SHP77 treated with DMSO at 0.1 percent for 48 hours (cell line): ENCODE data around the gene MORF4L1.
"Not testable (repeated sequence)": the region's sequence is repeated elsewhere in the genome, so short reads cannot be mapped to it uniquely, and the experiment has no call there.

Experiments used
- DNase-seq: peaks from one replicate; lab custom pipeline; 2025; lab: John Stamatoyannopoulos, UW

Gene MORF4L1

DNA sequence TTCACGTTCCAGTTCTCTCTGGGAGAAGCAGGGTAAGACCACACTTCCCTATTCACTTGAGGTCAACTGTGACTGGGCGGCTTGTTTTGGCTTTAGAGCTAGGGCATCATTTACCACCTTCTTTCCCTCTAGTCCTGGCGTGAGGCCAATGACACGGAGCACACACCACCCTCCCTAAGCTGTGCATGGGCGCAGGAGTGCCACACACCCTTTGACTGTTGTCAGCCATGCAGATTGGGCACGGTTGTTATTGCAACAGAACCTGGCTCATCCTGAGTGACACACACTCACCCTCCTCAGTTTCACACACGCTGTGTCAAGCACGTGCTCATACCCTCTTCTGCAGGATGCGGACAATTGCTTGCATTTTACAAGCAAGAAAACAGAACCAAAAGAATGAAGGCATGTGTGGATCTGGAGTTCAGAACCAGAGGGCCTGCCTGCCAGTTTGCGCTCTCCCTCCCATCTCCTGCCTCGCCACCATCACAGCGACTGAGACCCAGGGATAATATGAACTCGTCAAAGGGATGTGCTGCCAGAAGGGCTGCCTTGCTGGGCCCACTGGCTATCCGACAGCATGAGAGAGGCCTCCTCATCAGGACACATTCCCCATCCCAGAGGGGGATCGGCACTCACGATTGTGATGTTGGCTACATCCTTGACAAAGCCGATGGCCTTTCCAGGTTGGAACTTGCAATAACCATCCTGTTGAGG is 54.5 kb downstream of the MORF4L1 start:
- no peak for DNase-seq

DNA sequence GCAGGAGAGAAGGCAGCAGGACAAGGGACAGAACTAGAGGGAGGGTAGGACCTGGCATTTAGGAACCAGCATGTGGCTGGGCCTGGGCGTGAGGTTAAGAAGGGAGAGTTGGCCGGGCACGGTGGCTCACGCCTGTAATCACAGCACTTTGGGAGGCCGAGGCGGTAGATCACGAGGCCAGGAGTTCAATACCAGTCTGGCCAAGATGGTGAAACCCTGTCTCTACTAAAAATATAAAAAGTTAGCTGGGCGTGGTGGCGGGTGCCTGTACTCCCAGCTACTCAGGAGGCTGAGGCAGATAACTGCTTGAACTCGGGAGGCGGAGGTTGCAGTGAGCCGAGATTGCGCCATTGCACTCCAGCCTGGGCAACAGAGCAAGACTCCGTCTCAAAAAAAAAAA is 55.5 kb downstream of the MORF4L1 start:
- DNase-seq, result not testable (repeated sequence)

DNA sequence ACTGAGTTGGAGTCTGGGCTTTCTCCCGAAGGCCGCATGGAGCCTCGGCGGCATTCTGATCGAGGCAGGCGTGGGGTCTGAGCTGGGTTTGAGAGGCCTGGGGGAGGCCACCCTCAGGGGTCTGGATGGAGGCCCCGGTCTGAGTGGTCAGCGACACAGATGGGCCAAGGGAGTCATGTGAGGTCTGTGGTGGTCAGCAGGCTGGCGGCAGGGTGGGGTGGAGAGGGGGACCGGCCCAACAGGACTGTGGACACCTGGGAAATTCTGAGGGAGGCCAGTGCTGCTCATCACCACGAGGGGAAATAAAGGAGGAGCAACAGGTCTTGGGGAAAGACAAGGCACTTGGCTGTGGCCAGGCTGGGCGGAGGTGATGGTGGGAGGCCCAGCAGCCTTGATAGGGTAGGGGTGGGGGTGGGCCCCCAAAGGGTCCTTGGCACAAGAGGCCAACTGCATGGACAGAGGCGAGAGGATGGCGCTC is 56.0 kb downstream of the MORF4L1 start:
- DNase-seq, result no peak

DNA sequence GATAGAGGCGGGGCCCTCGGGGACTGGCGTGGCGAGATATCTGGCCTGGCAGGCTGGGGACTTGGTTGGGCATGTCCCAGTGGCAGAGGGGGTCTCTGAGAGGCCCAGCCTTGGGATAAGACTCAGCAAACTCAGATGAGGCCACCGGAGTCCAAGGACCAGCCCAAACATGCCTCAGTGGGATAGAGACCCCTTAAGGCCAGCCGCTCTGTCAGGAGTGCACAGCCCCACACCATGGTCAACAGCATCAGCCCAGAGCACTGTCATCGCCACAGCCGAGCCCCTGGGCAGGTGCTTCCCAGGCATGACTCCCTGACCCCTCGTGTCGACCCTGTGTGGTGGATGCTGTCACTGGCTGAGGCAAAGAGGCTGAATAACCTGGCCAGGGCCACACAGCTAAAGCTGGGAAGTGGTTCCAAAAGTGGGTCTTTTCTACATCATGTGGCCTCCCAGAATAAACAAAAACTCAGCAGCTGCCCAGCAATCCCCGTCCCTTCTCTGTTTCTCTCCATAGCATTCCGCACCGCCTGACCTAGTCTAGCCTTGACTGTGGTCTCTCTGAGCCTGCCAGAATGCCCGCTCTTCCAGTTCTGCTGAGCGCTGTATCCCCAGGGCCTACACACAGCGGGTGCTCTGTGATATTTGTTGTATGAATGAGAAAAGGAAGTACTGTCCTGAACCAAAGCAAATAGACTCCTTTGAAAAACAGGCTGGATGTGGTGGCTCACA is 57.0 kb downstream of the MORF4L1 start:
- no peak for DNase-seq

DNA sequence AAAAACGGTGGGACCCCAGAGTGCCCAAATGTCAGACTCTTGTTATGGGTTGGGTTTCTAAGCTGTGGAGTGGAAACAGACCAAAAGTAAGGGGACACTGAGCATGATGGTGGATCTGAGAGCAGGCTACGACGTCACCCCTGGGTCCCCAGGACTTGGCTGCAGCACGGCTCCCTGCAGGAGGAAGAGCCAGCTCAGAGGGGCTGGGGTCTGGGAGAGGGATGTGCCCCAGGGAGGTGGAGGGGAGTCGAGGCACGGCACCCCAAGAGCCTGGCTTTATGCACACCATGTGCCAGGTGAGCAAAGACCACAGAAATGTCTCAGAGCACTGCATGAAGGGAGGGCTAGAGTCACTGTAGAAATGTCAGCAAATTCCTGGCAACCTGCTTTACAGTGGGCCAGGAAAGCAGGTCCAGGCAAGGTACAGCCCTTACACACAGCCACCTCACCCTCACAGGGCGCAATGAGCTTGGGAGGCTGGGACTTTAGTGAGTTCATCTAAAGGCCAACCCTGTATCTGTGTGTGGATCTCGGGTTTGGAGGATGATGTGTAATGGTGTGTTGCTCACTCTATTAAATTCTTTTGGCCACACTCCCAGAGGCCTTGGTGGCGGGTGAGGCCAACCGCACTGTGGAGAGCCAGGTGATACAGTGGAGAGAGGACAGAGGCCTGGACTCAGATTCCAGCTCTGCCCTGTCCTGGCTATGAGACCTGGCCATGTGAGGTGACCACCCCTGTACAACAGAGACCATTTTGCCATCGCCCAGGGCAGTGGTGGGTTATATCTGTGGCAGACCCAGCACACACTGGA is 58.1 kb downstream of the MORF4L1 start:
- DNase-seq, result no peak

DNA sequence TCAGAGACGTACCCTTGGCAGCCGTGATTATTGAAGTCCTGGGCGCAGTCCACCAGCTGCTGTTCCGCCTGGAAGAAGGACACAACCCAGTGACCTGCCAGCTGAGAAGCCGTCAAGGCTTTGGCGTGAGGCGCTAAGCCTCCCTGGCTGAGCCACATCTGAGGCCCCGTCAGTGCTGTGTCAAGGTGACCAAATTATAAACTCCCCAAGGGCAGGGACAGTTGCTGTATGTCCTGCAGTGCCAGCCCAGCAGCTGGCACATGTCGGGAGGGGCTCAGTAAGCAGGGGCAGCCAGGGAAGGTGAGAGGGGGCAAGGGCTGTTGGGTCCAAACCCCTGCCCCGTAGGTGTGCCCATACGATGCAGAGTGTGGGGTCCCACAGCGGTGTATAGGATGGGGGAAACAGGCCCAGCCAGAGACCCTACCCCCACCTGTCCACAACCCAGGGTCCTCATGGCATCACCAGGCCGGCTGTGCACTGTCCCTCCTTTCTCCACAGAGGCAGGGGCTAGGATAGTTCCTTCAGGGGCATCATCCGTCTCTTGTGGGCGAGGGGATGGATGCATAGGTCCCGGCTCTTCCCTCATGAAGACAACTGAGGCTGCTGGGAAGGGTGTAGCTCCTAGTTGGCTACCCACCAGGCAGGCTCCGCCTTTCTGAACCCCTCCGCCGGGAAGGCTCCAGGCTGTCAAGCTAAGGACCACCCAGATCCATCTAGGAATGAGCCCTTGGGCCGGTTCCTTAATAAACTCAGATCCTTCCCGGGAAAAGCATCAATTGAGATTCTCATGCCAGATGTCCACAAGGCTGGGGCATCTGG is 59.0 kb downstream of the MORF4L1 start:
- no peak for DNase-seq

DNA sequence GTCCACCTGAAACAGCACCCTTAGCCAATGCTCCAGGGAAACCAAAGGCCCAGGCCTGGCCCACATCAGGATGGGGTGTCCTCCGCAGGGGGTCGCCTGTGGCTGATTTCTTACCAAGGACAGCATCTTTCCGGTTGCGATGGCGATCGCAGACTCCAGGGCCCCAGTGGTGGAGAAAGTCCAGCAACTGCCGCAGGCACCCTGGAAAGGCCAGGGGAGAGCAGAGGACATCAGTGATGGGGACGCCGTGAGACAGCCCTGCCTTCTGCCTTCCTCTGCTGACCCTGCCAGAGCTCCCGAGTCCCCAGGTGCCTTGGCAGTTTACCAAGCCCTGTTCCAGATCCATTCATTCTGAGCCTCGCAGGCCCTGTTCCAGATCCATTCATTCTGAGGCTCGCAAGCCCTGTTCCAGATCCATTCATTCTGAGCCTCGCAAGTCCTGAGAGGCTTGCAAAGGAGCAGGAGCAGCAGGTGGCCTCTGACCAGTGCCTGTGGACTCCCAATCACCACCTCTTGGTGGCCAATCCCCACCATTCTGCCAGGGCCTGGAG is 59.6 kb downstream of the MORF4L1 start:
- no peak for DNase-seq

DNA sequence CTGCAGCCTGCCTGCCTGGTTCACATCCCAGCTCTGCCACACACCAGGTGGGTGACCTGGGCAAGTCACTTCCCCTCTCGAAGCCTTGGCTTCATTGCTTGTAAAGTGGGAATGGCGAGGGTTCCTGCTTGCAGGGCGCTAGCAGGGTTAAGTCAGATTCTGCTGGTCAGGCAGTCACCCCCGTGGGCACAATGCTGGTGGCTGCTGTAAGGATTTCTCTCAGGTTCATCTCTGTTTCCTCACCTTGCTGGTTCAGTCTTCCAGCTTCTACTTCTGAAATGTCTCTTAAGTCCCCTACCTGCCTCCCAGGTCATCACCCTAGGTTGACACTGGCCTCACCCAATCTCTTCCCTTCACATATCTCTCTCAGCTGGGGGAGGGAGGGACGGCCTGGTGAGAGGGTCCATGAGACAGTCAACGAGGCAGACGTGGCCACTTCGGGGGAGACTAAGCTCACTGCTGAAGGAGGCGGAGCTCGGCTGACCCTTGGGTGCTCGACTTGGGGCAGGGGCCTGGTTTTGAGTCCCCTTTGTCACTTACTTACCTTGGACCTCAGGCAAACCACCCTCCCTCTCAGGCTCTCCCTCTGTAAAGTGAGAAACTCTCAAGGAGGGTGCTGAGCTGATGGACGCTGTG is 60.6 kb downstream of the MORF4L1 start:
- DNase-seq, result no peak

DNA sequence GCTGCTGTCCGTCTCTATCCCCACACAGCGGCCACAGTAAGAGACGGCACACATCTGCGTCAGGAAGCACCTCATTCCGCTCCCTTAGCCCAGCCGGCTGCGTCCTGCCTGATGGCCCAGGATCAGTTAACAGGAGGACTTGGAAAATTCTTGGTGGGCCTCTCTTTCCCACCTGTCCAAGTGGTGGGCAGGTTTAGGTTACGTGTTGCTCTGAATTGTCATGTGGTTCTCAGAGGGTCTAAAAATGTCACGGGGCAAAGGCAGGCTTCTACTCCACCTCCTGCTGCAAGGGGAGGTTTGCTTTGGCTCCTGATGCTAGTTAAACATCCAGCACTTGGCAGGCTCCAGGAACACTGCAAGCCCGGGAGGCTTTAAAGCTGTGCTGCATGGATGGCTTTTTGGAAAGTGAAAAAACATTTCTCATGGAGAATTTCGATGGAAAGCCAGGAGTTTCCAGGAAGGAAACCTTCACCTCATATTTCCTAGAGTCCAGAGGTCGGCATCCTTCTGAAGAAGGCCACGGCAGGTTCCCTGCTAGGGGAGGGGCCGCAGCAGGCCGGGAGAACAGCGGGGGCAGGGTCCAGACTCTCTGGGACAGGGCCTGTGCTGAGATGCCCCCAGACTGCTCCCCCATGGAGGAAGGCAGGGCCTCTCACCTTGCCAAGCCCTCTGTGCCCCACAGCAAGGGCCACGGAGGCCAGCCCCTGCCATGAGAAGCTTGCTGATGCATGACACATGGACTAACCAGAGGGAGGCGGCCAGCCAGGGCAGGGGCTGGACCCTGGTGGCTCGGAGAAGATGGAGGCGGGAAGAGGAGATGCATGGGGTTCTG is 61.3 kb downstream of the MORF4L1 start:
- no peak for DNase-seq

DNA sequence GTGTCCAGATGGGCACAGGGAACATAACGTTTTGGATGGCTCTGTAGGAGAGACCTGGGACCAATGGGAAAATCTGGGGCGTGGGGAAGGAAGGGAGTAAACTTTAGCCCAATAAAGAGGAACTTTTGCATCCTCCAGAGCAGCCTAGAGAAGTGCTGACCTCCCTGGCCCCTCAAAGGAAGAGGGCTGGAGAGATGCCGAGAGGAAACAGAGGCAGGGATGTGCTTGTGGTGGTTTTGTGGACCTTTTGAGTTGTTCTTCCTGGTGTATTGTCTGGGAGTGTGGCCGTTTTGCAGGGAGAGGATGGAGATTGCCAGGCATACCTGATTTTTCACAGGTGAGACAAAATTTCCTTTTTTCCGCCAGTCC is 61.9 kb downstream of the MORF4L1 start:
- no peak for DNase-seq

DNA sequence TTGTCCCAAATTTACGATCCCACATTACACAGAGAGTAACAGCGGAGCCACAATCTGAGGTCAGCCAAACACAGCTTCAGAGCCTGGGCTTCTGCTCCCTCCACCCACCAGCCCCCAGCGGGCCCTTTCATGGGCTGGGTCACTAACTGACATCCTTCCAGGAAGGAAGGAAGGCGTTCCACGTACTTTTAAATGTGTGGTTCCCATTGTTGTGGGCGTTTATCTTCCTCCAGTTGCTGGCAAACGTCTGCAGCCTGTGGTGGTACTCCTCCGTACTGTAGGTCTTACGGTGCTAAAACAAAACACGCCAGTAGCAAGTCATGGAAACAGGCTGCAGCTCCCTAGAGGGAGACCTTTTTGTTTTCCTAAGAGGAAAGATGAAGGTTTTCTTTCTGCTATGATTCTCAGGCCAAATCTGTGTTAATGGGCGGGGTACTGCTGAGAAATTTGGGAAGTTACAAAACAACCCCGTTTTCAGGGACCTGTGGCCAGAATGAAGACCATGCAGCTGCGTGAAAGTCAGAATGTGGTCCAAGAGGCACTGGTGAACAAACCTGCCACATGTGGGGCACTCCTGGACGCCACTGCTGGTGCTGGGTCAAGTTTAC is 64.5 kb downstream of the MORF4L1 start:
- DNase-seq, result no peak

DNA sequence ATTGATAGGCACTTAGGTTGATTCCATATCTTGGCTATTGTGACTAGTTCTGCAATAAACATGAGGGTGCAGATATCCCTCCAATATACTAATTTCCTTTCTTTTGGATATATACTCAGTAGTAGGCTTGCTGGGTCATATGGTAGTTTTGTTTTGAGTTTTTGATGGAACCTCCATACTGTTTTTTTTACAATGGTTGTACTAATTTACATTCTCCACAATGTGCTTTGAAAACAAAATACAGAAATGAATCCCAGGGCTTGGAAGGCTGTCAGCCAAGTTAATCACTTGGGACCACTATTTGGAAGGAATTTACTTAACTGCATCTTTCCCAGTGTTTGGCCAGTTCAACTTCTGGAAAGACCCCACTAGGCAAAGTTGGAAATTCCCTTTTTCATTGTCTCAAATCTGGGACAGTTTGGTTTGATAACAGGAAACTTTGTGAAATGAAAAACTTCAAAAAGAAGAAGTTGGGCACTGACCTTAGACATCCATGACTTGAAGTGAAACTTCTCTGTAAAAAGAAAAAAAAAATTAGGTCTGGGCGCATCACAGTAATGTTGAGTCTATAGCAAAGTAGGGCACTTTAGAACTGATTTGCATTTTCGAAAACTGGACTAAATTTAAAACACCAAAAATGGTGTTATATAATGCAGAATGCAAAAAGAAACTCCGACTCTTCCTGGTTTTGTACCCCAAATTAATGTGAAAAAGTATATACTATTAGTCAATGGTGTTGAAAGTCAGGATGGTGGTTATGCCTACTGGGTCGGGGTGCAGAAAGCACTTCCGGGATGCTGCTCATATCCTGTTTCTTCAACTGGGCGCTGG is 66.2 kb downstream of the MORF4L1 start:
- DNase-seq, result no peak

DNA sequence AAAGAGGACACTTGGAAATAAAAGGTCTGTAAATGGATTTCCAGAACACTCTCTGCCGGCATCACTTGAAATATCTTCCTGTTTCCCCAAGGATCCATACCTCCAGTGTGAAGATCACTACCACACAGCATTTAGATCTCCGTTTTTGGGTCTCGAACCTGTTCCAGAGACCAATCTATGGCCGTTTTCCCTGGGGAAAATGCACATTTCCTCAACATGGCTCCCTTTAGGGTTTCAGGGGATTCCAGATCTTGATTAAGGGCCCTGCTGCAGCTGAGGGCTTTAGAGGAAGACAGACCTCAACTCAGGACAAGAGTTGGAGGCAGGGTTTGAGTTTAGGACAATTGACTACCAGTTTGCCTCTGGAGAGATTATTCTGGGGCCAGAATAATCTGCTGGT is 70.1 kb downstream of the MORF4L1 start:
- DNase-seq, result no peak

DNA sequence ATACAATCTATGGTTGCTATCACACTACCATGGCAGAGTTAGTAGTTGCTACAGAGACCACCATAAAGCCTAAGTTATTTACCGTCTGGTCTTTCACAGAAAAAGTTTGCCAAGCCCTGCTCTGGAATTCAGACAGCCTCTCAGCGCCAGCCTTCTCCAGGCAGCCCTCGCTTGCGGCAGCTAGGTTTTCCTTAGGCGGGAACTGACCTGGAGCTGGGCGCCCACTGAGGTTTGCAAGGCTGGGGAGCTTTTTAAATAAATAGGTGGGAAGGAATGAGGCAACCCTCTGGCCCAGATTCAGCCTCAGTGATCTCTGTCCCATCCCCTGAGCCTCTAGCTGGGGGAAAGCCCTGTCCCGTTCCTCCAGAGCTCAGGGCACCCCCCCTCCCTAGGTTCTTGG is 71.0 kb downstream of the MORF4L1 start:
- DNase-seq, result no peak

DNA sequence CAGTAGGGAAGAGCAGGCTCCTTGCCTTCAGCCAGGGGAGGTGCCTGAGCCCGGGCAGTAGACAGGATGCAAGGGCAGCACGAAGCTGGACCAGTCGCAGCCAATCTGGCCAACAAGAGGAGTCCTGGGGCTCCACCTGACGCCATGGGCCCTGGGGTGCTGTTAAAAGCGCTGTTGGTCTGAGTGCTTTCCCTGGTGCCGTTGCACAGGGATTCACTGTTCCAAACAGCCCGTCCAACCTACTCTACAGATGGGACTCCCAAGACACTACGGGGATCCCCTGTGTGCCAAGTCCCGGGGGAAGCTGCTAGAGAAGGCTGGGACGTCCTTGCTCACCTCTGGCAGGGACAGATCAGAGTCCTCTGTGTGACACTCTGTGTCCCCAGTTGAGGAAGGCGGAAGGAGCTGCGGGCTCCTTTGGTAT is 71.5 kb downstream of the MORF4L1 start:
- DNase-seq, result no peak

DNA sequence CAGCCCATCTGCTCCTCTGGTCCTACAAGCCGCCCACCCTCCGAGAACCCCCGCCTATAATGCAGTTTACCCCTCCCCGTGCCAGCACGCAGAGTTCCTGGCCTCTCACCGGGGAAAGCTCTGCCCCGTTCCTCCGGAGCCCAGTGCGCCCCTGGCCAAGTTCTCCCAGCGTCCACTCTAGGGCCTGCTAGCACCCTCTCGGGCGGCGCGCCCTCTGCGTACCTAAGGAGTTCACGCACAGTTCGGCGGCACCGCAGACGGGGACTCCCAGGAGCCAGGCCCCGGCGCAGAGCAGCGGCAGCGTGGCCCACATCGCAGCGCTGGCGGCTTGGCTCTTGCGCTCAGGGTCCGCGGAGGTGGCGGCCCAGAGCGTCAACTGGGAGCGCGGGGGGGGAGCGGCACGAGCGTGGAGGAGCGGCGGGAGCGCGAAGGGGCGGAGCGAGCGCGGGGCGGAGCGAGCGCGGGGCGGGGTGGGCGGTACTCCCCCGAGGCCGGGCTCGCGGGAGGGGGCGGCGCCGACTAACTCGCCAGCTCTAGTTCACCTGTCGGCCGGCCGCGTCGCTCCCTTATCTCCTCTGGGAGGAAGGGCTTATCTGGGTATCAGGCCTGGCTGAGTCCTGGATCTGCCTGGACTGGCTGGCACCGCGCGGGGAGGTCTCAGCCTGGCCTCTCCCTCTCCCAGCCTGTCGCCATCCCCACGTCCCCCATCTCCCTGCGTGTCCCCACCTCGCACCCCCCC is 72.1 kb downstream of the MORF4L1 start, which contains the start of gene CTSH:
Gene CTSH, minus strand, starts transcription at position 378 of the 739 bp plus-strand sequence. Its CDS starts 65 bp downstream, at position 313.
- DNase-seq, result no peak

DNA sequence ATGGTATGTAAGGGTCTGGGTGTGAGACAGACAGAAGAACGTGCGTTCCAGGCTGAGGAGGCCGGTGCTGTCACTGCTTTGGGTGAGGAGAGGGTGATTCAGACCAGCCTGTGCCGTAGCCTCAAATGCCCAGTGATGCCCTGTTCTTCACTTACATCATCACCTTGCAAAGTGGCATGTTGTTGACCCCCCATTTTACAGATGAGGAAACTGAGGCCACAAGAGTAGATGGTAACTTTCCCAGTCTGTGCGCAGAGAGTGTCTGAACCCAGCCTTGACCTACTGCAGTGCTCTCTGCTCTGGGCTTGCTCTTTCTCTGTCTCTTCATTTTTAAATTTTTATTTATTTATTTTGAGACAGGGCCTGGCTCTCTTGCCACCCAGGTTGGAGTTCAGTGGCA is 73.8 kb downstream of the MORF4L1 start:
- DNase-seq, result no peak

DNA sequence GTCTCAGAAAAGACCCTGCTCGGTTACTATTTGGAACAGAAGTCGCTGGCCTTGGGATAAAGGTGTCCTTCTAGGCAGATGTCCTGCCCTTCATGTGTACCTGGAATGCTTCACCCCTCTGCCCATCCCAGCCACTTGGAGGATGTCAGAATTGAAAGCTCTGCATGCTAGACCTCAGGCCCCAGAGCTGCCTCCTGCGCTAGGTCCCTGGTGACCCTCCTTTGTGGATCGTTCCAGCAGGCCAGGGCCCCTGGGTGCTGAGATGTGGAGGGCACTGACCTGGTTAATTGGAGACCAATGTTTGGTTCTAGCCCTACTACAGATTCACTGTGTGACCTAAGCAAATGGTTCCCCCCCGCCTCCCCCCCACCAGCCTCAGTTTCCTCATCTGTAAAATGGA is 74.8 kb downstream of the MORF4L1 start:
- no peak for DNase-seq
